GM18508 (cell line): ENCODE data around the gene OXGR1.
"Not testable (repeated sequence)": the region's sequence is repeated elsewhere in the genome, so short reads cannot be mapped to it uniquely, and the experiment has no call there.

Source experiments
- ATAC-seq: cut with Tn5 transposase; IDR thresholded peaks from one replicate; pipeline ENCODE4 v1.9.1; 2021; ENCODE audit warnings: moderate number of reproducible peaks; ENCODE audit not compliant: insufficient read depth, unreplicated experiment

OXGR1 gene

GRCh38 chr13:97008643-97009042 lies 14.4 kb upstream of the OXGR1 start:
- ATAC-seq: no peak

DNA sequence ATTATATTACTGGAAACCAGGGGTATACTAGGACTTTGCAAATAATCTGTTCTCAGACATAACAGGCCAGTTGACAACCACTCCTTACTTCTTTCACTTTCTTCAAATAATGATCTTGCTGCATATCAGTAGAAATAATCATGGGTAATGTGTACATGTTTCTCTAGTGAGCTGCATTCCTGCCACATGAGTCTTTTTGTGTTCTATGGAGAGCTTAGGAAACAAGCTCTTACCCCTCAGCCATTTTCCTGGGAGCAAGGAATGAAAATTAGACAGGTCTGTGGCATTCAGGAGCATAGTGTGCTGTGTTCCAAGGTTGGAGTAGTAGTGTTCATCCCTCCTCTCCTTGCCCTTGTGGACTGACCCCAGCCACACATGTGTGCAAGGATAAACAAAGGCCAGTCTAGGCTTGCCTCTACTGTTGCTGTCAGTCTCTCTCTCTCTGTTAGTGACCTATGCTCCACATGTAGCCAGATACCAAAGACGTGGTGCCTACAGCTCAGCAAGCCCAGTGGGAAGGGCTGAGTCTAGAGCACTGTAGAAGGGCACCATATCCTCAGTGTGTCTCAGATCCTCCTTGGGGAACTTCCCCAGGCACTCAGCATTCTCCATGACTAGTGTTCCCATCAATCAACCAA lies 11.5 kb upstream of the OXGR1 start:
- no peak for ATAC-seq

DNA sequence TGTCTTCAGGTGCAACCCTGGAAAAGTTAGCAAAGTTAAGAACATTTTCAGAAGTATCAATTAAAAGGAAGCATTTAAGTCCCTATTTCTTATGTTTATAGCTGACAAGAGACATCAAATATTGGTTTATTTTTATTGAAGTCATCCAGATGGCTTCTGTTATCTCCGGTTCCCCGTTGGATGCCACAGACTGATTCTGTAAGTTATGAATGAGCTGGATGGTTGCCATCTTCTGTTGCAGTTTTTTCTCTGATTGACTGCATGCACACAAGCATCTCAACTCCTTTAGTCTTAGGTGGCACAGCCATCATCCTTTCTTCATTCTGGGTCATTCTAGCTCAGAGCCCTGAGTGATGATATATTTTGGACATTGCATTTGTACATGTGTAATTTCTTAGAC lies 10.6 kb upstream of the OXGR1 start:
- no peak for ATAC-seq

DNA sequence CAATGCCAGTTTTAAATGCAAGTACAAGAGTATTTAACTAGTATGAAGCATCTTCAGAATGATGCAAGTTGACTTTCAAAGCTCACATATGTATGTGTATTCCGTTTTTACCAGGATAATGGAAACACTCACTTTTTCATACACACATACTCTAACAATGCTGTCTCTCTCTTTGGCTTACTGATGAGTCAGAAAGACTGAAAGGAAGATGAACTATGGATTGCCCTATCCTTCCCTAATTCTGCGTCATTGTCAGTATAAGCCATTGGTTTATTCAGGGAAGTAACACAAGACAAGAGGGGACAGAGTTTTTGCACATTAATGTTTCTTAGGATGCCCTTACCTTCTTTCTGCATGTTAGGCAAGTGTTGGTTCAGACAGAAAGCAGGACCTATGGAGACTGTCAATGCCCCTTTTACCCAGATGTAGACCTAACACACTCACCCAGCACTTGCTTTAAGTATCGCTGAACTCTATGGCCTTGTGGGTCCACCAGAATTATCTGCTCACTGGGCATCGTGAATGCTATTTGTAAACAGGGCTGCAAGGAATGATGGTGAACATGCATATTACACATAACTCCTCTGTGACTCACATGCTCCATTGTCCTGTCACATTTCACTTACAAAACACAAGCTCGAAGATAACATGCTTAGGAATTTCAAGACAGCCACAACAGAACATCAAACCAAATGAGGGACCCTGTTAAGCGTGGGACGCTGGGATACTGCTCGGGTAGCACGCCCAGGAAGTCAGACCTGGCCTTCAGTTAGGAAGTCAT lies 10.0 kb upstream of the OXGR1 start:
- ATAC-seq: no peak

DNA sequence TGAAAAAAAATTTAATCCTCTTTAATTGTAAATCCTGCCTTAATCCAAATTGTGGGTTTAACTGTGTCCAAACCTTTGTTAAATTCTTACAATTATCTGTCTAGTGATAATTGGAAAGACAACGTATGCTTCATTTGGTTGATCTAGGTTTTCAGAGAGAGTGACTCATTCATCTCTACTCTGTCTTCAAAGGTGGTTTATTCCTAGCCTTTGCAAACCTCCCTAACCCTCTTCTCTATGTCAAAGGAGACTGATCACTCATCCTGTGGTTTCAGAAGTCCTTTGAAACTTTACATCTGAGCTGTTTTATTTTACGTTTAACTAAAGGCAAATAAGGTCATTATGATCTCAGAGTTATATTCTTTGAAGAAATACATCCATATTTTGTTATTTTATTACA lies 8.8 kb upstream of the OXGR1 start:
- no peak for ATAC-seq

- ATAC-seq: no peak
These were observed 8.3 kb upstream of the OXGR1 start for GRCh38 chr13:97002581-97002980.

DNA sequence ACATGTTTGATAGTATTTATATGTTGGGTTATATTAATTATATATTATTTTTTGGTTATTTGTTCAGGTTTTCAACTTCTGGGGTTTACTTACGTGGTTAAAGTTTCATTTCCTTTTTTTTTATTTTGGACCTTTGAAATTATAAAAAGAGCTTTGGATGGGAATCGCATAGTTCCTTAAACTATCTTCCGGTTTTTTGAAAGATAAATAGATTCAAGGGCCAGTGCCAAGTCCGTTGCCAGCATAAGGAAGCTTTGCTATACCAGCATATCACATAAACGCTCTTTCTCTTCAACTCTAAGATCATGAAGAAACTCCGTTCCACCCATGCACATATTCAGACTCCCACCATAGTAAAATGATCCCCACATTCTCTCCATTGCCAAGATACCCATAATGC lies 7.4 kb upstream of the OXGR1 start:
- no peak for ATAC-seq

GRCh38 chr13:97000295-97000925 lies 6.1 kb upstream of the OXGR1 start:
- no peak for ATAC-seq

- no peak for ATAC-seq
These were observed 4.8 kb upstream of the OXGR1 start for GRCh38 chr13:96999091-96999490.

- no peak for ATAC-seq
These were observed 3.8 kb upstream of the OXGR1 start for GRCh38 chr13:96998051-96998450.

GRCh38 chr13:96996886-96997285 lies 2.6 kb upstream of the OXGR1 start:
- no peak for ATAC-seq

GRCh38 chr13:96996107-96996506 lies 1.8 kb upstream of the OXGR1 start:
- ATAC-seq: no peak

DNA sequence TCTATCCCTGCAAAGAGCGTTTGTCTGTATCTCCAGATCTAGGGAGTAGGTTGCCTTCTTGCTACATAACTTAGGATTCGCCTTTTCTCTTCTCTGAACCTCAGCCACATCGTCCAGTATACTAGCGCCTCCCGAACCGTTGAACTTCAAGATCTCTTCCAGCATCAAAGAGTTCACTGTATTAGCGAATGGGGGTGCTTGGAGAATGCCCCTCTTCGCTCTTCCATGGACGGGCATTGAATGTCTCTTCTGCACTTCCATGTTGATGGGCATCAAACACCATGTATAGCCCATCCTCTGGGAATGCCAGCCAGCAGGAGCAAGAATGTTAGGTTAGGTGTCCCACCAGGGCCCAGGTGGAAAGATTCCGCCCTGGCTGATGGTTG lies 575 bp upstream of the OXGR1 start:
- ATAC-seq: no peak

DNA sequence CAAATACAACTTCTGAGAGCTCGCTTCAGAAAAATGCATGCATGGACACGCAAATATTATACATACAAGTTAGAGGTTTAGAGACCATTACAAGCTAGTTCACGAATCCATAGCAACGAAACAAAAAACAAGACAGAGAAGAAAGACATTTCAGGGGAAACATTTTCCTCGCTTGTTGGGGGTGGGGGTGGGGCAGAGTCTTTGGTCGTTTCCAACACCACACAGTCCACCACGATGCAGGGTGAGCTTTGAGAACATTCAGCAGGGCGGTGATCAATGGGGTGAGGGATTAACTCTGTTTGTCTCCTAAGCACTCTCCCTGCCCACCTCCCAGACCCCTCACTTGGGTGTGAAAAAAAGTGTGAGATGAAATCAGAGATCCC lies 651 bp downstream of the OXGR1 start:
- no peak for ATAC-seq

DNA sequence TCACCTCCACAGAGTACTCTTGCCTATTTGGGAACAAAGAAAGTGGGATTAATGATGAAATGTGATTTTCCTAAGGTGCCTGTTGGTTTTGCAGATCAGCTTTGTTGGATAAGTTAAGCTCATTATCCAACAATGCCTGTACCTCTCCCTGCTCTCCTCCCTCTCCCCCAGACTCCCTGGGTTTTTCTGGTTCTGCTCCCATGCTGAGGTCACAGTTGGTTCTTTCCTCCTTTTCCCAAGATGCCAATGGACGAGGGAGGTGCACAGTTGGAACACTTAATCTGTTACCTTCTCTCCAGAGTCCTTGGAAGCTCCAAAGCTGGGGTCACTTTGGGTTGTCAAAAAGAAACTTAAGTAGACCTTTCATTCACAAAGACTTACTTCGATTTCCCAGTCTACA lies 1.6 kb downstream of the OXGR1 start:
- ATAC-seq: no peak

DNA sequence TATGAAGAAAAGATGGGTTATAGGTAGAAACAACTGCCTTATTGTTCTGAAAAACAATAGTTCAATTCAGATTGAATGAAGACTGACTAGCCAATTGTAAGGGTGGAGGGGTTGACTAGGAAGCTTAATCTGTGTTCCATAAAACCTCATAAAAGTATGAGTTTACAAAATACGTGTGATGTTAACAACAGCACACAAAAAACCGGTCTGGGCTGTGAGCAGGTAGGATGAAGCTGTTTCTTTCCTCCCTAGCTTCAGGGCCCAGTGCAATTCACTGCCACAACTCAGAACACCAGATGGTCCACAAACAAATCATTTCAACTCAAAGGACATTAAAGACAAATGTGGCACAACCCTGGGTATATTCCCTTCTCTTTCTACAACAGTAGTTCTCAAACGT lies 3.2 kb downstream of the OXGR1 start:
- ATAC-seq: no peak

- no peak for ATAC-seq
These were observed 5.8 kb downstream of the OXGR1 start for GRCh38 chr13:96988441-96988840.

- no peak for ATAC-seq
These were observed 10.2 kb downstream of the OXGR1 start for GRCh38 chr13:96984051-96984508.

- no peak for ATAC-seq
These were observed 11.6 kb downstream of the OXGR1 start for GRCh38 chr13:96982672-96983071.

- ATAC-seq: not testable (repeated sequence)
These were observed 14.4 kb downstream of the OXGR1 start for GRCh38 chr13:96979861-96980260.

- no peak for ATAC-seq
These were observed 26.2 kb downstream of the OXGR1 start for GRCh38 chr13:96968027-96968426.
